ENCODE results near the gene TRIP11.

DNA sequence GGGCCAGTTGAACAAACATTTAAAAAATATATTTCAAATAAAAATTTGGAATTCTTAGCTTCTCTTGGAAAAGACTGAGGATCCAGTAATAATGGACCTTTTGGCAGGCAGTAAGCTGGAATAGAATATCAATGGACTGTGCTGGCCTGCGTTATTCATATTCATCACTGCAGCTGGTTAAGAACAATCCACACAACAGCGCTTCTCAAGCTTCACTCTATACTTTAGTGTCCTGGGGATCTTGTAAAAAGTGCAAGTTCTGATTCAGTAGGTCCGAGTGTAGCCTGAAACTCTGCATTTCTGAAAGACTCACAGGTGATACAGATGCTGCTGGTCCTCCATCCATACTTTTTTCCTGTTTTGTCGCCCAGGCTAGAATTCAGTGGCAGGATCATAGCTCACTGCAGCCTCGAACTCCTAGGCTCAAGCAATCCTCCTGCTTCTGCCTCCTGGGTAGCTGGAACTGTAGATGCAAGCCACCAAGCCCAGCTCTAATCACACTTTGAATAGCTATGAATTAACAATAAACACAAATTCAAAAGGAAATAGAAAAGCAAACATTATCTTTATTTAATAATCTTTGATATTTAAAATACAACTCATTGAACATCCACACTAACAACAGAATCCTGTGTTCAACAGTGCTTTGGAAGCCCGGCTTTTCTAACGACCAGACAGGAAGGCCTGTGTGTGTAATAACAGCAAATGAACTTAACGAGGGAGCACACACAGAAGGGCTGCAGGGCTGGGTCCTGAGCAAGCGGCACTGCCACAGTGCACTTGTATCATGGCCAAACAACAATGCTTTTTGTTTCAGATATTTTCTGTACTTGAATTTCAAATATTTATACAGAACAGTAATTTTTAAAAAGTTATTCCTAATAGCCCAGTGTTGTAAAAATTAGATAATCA lies 18.4 kb upstream of the TRIP11 start:
- TF ChIP-seq, protein P1, sequence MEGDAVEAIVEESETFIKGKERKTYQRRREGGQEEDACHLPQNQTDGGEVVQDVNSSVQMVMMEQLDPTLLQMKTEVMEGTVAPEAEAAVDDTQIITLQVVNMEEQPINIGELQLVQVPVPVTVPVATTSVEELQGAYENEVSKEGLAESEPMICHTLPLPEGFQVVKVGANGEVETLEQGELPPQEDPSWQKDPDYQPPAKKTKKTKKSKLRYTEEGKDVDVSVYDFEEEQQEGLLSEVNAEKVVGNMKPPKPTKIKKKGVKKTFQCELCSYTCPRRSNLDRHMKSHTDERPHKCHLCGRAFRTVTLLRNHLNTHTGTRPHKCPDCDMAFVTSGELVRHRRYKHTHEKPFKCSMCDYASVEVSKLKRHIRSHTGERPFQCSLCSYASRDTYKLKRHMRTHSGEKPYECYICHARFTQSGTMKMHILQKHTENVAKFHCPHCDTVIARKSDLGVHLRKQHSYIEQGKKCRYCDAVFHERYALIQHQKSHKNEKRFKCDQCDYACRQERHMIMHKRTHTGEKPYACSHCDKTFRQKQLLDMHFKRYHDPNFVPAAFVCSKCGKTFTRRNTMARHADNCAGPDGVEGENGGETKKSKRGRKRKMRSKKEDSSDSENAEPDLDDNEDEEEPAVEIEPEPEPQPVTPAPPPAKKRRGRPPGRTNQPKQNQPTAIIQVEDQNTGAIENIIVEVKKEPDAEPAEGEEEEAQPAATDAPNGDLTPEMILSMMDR (conservative IDR thresholded peaks at IDR 0.05; ENCODE audit: low read length) = no peak
- TF ChIP-seq EZH2phosphoT487 (IDR thresholded peaks at IDR 0.05; ENCODE audit: borderline replicate concordance) = no peak
